ENCODE measurements around the gene STT3A. TPM values are rescaled to one million over a fixed set of nuclear protein-coding genes. Genes with fewer than 3 reads are reported as not detected.
A peak's percentile ranks its signal among the peaks of the same experiment; 100 is the strongest.

STT3A gene
- total and polyA plus RNA-seq, 2 of the 13 experiments (the other 11 are each of a cell fraction or from before 2014, with no cell fraction given) = 229 to 319 TPM

GRCh38 chr11:125592305-125593113 lies at the start of gene STT3A (continued):
- peak; percentile 84 for TF ChIP-seq POLR2G (IDR thresholded peaks at IDR 0.05; ENCODE audit: low read depth, low read length)
- no peak for TF ChIP-seq PRPF4 (IDR thresholded peaks at IDR 0.05; ENCODE audit: low read depth, low read length, poor library complexity, severe bottlenecking)
- TF ChIP-seq HNRNPH1 (optimal IDR thresholded peaks at IDR 0.05; ENCODE audit: low read depth, low read length) = no peak
- no peak for TF ChIP-seq TRIM24 (CRISPR knock-in tag; IDR thresholded peaks at IDR 0.05)
- TF ChIP-seq TIGD3 (CRISPR knock-in tag; IDR thresholded peaks at IDR 0.05; ENCODE audit: borderline replicate concordance) = no peak
- TF ChIP-seq BHLHE40 (IDR thresholded peaks at IDR 0.05; ENCODE audit: low read length) = peak; percentile 91
- peak; percentile 67; the same call in 1 of the 2 replicates for TF ChIP-seq ZNF576 (CRISPR knock-in tag; IDR thresholded peaks at IDR 0.05)
- peak; percentile 61; the same call in 1 of the 2 replicates for TF ChIP-seq ZNF709 (CRISPR knock-in tag; IDR thresholded peaks at IDR 0.05)
- no peak for TF ChIP-seq HDAC2 (CRISPR knock-in tag; IDR thresholded peaks at IDR 0.05)
- TF ChIP-seq FOXJ3 (CRISPR knock-in tag; IDR thresholded peaks at IDR 0.05; ENCODE audit: borderline replicate concordance) = no peak; the same call in 1 of the 2 replicates
- TF ChIP-seq NCOR1 (IDR thresholded peaks at IDR 0.05; ENCODE audit: borderline replicate concordance, low read length) = 0 out of 2 replicates have a peak, but pooled peaks have one; percentile 20
- TF ChIP-seq ZFP1 (CRISPR knock-in tag; IDR thresholded peaks at IDR 0.05) = no peak; the same call in 1 of the 2 replicates
- peak; percentile 99 for TF ChIP-seq SP2 (CRISPR knock-in tag; IDR thresholded peaks at IDR 0.05)
- TF ChIP-seq ZNF687 (CRISPR knock-in tag; IDR thresholded peaks at IDR 0.05) = peak; percentile 82
- no peak for TF ChIP-seq ZNF678 (CRISPR knock-in tag; IDR thresholded peaks at IDR 0.05)
- no peak for TF ChIP-seq IKZF4 (CRISPR knock-in tag; IDR thresholded peaks at IDR 0.05; ENCODE audit: borderline replicate concordance, low read depth, not compliant biosample characterization)
- TF ChIP-seq ATF5 (CRISPR knock-in tag; IDR thresholded peaks at IDR 0.05; ENCODE audit: low read depth) = no peak
- no peak for TF ChIP-seq NONO (IDR thresholded peaks at IDR 0.05)
- TF ChIP-seq NONO (CRISPR knock-in tag; conservative IDR thresholded peaks at IDR 0.05) = peak; percentile 81; the same call in 1 of the 2 replicates
- TF ChIP-seq ZNF605 (CRISPR knock-in tag; IDR thresholded peaks at IDR 0.05) = peak; percentile 78; the same call in 1 of the 2 replicates
- no peak for TF ChIP-seq KLF11 (CRISPR knock-in tag; IDR thresholded peaks at IDR 0.05)
- no peak; the same call in 1 of the 2 replicates for TF ChIP-seq ZFP90 (CRISPR knock-in tag; IDR thresholded peaks at IDR 0.05; ENCODE audit: borderline replicate concordance)
- TF ChIP-seq ZFP36L1 (CRISPR knock-in tag; IDR thresholded peaks at IDR 0.05) = no peak
